Measurements from ENCODE around the gene GTF3A. TPM values are rescaled to one million over a fixed set of nuclear protein-coding genes. Genes with fewer than 3 reads are reported as not detected.

The GTF3A gene
- total and polyA plus RNA-seq, 9 of the 15 experiments (the other 6 are each of a cell fraction or from before 2014, with no cell fraction given) = 47.5 to 303 (median 174) TPM

- TF ChIP-seq, protein P1, sequence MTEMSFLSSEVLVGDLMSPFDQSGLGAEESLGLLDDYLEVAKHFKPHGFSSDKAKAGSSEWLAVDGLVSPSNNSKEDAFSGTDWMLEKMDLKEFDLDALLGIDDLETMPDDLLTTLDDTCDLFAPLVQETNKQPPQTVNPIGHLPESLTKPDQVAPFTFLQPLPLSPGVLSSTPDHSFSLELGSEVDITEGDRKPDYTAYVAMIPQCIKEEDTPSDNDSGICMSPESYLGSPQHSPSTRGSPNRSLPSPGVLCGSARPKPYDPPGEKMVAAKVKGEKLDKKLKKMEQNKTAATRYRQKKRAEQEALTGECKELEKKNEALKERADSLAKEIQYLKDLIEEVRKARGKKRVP (CRISPR knock-in tag; IDR thresholded peaks at IDR 0.05) = no peak
- no peak for TF ChIP-seq TCF15 (CRISPR knock-in tag; IDR thresholded peaks at IDR 0.05)
- TF ChIP-seq KDM1A (IDR thresholded peaks at IDR 0.05) = peak; percentile 77
- TF ChIP-seq SMARCA4 (IDR thresholded peaks at IDR 0.05) = 0 out of 2 replicates have a peak, but pooled peaks have one; percentile 39
- TF ChIP-seq CTCF (IDR thresholded peaks at IDR 0.05 in 2 of 3, conservative IDR thresholded peaks at IDR 0.05 in 1 of 3; ENCODE audit: insufficient read depth in 2 of 3, low read depth in 1 of 3, low read length in 3 of 3) = no peak
- 0 out of 4 replicates have a peak, but pooled peaks of 1 of the 2 experiments have one; percentile 30 for TF ChIP-seq HDAC1 (IDR thresholded peaks at IDR 0.05)
- no peak for TF ChIP-seq SP1 (CRISPR knock-in tag; IDR thresholded peaks at IDR 0.05)
- TF ChIP-seq PBX2 (CRISPR knock-in tag; IDR thresholded peaks at IDR 0.05; ENCODE audit: low read depth) = no peak
- no peak for TF ChIP-seq PBX2 (tag; conservative IDR thresholded peaks at IDR 0.05; ENCODE audit: low read depth)
- TF ChIP-seq ZNF75A (CRISPR knock-in tag; IDR thresholded peaks at IDR 0.05) = no peak
- peak; percentile 66 for TF ChIP-seq TAL1 (IDR thresholded peaks at IDR 0.05)
- TF ChIP-seq NFIC (IDR thresholded peaks at IDR 0.05) = peak; percentile 16; the same call in 1 of the 2 replicates
- TF ChIP-seq ARID1B (IDR thresholded peaks at IDR 0.05) = peak; percentile 69
- TF ChIP-seq, protein P2, sequence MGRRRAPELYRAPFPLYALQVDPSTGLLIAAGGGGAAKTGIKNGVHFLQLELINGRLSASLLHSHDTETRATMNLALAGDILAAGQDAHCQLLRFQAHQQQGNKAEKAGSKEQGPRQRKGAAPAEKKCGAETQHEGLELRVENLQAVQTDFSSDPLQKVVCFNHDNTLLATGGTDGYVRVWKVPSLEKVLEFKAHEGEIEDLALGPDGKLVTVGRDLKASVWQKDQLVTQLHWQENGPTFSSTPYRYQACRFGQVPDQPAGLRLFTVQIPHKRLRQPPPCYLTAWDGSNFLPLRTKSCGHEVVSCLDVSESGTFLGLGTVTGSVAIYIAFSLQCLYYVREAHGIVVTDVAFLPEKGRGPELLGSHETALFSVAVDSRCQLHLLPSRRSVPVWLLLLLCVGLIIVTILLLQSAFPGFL (CRISPR knock-in tag; IDR thresholded peaks at IDR 0.05) = no peak
- 0 out of 2 replicates have a peak, but pooled peaks have one; percentile 34 for TF ChIP-seq LEF1 (IDR thresholded peaks at IDR 0.05)
Measured at GRCh38 chr13:27428160-27428559, 3.7 kb downstream of the GTF3A start (continued).

Data from K562 (cell line).